ENCODE results near the gene TPO.

Gene TPO

DNA sequence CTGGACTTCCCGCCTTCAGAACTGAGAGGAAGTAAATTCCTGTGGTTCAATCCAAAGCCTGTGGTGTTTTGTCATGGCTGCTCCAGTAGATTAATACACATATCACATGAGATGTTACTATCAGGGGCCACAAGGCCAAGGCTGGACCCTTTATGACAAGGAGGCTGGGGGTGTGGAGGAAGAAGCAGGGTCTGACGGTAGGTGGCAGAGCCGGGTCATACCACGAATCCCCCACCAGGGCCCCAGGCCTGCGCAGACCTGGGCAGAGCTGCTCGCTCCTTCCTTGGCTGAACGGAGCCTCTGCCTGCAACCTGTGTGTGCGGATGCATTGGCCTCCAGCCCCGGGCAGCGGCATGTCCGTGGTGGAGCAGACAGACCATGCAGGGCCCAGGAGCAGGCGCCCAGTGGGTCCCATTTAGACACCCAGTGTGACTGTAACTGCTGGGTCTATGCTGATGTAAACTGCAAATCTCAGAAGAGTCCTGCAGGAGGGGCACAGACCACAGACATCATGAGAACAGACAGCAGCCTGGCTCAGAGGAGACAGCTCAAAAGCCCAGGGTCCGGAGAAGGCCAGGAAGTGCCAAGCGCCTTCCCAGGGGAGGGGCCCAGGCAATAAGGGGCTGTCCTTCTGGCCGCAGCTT is 175.8 kb downstream of the TPO start:
- no peak for DNase-seq

DNA sequence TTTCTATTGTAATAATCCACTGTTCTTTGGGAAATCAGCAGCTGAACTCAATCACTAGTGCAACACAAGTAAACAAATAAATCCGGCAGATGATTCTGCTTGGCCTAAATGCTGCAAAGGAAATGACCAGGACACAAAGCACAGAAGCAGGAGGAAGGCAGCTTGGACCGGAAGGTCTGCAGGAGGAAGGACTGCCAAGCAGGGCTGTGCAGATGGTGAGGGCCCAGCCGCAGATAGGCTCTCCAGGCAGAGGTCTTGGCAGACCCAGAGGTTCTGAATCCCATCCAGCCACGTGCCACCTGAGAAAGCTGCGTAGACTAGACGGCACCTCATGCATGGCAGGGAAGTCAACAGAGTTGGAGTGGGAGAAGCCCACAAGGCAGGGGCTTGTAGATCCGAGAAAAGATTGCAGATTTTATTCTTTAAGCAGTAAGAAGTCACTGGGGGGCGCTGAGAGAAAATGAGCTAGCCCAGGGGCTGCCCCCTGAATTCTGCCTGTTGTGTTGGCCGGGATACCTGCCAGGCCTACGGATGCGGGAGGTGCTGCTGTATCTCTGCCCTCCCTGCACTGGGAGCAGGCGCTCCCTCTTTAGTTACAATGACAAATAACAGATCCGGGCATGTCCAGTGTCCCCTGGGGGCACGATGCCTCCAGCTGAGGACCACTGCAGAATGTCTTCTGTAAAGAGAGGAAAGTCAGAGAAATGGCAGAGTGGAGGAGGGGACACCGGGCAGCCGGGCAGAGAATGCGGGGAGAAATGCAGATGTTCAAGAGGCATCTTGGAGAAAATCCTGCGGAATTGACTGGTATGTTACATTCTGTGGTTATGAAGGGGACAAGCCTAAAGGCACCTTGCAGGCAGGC is 177.6 kb downstream of the TPO start:
- no peak for DNase-seq

DNA sequence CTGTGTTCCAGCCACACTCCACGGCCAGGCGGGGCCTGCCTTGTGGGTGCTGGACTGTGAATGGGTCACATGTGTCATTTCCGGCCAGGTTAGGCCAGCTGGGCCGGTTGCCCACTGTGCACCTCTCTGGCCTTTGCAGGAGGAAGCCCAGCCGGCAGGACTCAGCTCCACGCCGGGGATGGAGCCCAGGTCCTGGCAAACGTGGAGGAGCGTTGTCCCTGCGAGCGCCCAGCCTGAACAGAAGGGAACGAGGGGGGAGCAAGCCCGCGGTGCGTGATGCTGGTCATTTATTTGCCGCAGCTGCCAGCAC is 178.2 kb downstream of the TPO start:
- no peak for DNase-seq

Data from stimulated activated CD4-positive, alpha-beta T cell treated with anti-CD3 and anti-CD28 coated beads, Interleukin-4, amount 100 ng/mL, for 24 hours (primary cell).